GM23338 (cell line): ENCODE data around the gene SLC25A3. TPM values are rescaled to one million over a fixed set of nuclear protein-coding genes. Genes with fewer than 3 reads are reported as not detected.

ENCODE experiments used
- ATAC-seq: fragments of 200-7000 bp; cut with Tn5 transposase; 3 replicates; pipeline ENCODE4 v1.9.1; 2020
- DNase-seq: peaks from one replicate; pipeline ENCODE4 v3.0.0-alpha.2; 2015; ENCODE audit warnings: low spot score
- H2AFZ ChIP-seq: fragments of 200-600 bp; sonication (generic); 2 replicates; pipeline ENCODE4 v1.8.0; 2016; ENCODE audit warnings: antibody characterized with exemption, mild to moderate bottlenecking, moderate library complexity
- H3F3A ChIP-seq: fragments of 200-600 bp; sonication (generic); replicated peaks from 2 replicates; pipeline ENCODE4 v1.8.0; 2017; ENCODE audit warnings: antibody characterized with exemption, mixed run types, low read depth
- H3K27ac ChIP-seq: fragments of 200-600 bp; sonication (generic); 2 replicates; pipeline ENCODE4 v1.6.1; 2016; ENCODE audit warnings: low read depth
- H3K27me3 ChIP-seq: fragments of 200-600 bp; sonication (generic); 2 replicates; pipeline ENCODE4 v1.8.0; 2016; ENCODE audit warnings: mild to moderate bottlenecking, mixed run types, moderate library complexity; ENCODE audit not compliant: insufficient read depth
- H3K36me3 ChIP-seq: fragments of 200-600 bp; sonication (generic); 2 replicates; pipeline ENCODE4 v1.8.0; 2016; ENCODE audit warnings: mild to moderate bottlenecking; ENCODE audit not compliant: insufficient read depth
- H3K4me1 ChIP-seq: fragments of 200-600 bp; sonication (generic); 2 replicates; pipeline ENCODE4 v1.8.0; 2016; ENCODE audit warnings: mild to moderate bottlenecking, moderate library complexity; ENCODE audit not compliant: insufficient read depth
- H3K4me2 ChIP-seq: fragments of 200-600 bp; sonication (generic); 2 replicates; pipeline ENCODE4 v1.7.1; 2017; ENCODE audit warnings: mixed run types
- H3K4me3 ChIP-seq: fragments of 200-600 bp; sonication (generic); 2 replicates; pipeline ENCODE4 v1.6.1; 2016; ENCODE audit warnings: mixed run types
- H3K79me2 ChIP-seq: fragments of 200-600 bp; sonication (generic); replicated peaks from 2 replicates; pipeline ENCODE4 v1.8.0; 2017; ENCODE audit warnings: mild to moderate bottlenecking; ENCODE audit not compliant: insufficient read depth
- H3K9me2 ChIP-seq: fragments of 200-600 bp; sonication (generic); 2 replicates; pipeline ENCODE4 v1.8.0; 2017; ENCODE audit not compliant: insufficient read depth
- H4K20me1 ChIP-seq: fragments of 200-600 bp; sonication (generic); replicated peaks from 2 replicates; pipeline ENCODE4 v1.8.0; 2017; ENCODE audit warnings: mild to moderate bottlenecking; ENCODE audit not compliant: insufficient read depth
- H3K27ac Mint-ChIP-seq: 2 replicates; pipeline ENCODE4 v1.8.0; 2020; ENCODE audit warnings: inconsistent platforms, mild to moderate bottlenecking, moderate library complexity, mixed read lengths
- H3K27me3 Mint-ChIP-seq: 3 replicates; pipeline ENCODE4 v1.8.0; 2022; ENCODE audit warnings: low read depth, mild to moderate bottlenecking, moderate library complexity, mixed read lengths, inconsistent platforms; ENCODE audit not compliant: insufficient read depth, poor library complexity
- H3K36me3 Mint-ChIP-seq: 3 replicates; pipeline ENCODE4 v1.8.0; 2021; ENCODE audit warnings: low read depth, mild to moderate bottlenecking, inconsistent platforms, moderate library complexity, mixed read lengths
- H3K4me1 Mint-ChIP-seq: 3 replicates; pipeline ENCODE4 v1.8.0; 2020; ENCODE audit warnings: mild to moderate bottlenecking, inconsistent platforms, mixed read lengths
- H3K4me3 Mint-ChIP-seq: 3 replicates; pipeline ENCODE4 v1.8.0; 2021; ENCODE audit warnings: moderate library complexity, mild to moderate bottlenecking, inconsistent platforms, mixed read lengths
- H3K9me3 Mint-ChIP-seq: 3 replicates; pipeline ENCODE4 v1.8.0; 2020; ENCODE audit warnings: moderate library complexity, mild to moderate bottlenecking, inconsistent platforms, mixed read lengths
- CREB1 ChIP-seq: fragments of 250-450 bp; sonication (Bioruptor Pico); IDR thresholded peaks from 2 replicates; pipeline ENCODE4 v1.5.0; 2020; ENCODE audit warnings: low read depth, mild to moderate bottlenecking, moderate library complexity
- CTCF ChIP-seq, 2 experiments: fragments of 200-600 bp in 1 of 2; sonication (generic) in 1 of 2; conservative IDR thresholded peaks; 2 replicates each; pipeline versions ENCODE4 v1.5.1 to v1.6.1; 2016 to 2017; ENCODE audit warnings: antibody characterized with exemption in 2 of 2, low read depth in 2 of 2, mild to moderate bottlenecking in 2 of 2, moderate library complexity in 1 of 2
- ETS1 ChIP-seq: IDR thresholded peaks from 2 replicates; pipeline ENCODE4 v1.6.1; 2016; ENCODE audit warnings: antibody characterized with exemption
- EZH2 ChIP-seq: fragments of 200-600 bp; sonication (generic); IDR thresholded peaks from one replicate; pipeline ENCODE4 v1.8.0; 2017; ENCODE audit warnings: antibody characterized with exemption, mild to moderate bottlenecking, low read depth; ENCODE audit not compliant: unreplicated experiment
- EZH2phosphoT487 ChIP-seq: fragments of 200-600 bp; sonication (generic); IDR thresholded peaks from one replicate; pipeline ENCODE4 v1.8.1; 2018; ENCODE audit warnings: antibody characterized with exemption; ENCODE audit not compliant: unreplicated experiment
- JUNB ChIP-seq: IDR thresholded peaks from one replicate; pipeline ENCODE4 v1.6.1; 2016; ENCODE audit warnings: antibody characterized with exemption; ENCODE audit not compliant: unreplicated experiment
- NANOG ChIP-seq: IDR thresholded peaks from 2 replicates; pipeline ENCODE4 v1.6.1; 2016; ENCODE audit warnings: antibody characterized with exemption, borderline replicate concordance
- POLR2AphosphoS5 ChIP-seq: IDR thresholded peaks from 2 replicates; pipeline ENCODE4 v1.6.1; 2016; ENCODE audit warnings: antibody characterized with exemption, low read depth
- REST ChIP-seq: IDR thresholded peaks from one replicate; pipeline ENCODE4 v1.6.1; 2018; ENCODE audit warnings: antibody characterized with exemption; ENCODE audit not compliant: unreplicated experiment
- STAT1 ChIP-seq: IDR thresholded peaks from one replicate; pipeline ENCODE4 v1.6.1; 2016; ENCODE audit warnings: antibody characterized with exemption; ENCODE audit not compliant: unreplicated experiment
- ZNF114 ChIP-seq: fragments of 250-450 bp; sonication (Bioruptor Pico); IDR thresholded peaks from 2 replicates; pipeline ENCODE4 v1.5.0; 2020; ENCODE audit warnings: mild to moderate bottlenecking, moderate library complexity
- ZNF331 ChIP-seq: fragments of 250-450 bp; sonication (Bioruptor Pico); IDR thresholded peaks from 2 replicates; pipeline ENCODE4 v1.5.0; 2020; ENCODE audit warnings: low read depth, mild to moderate bottlenecking, moderate library complexity
- polyA plus RNA-seq: library from polyadenylated mRNA; unstranded; fragments of >200 nt; fragmentation: Nextera tagmentation; extraction: Ambion mirVana; gene quantifications from 2 replicates; pipeline ENCODE4 v1.2.1, GENCODE V29; 2016
- total RNA-seq: library from RNA; depleted of rRNA; stranded (reverse); fragments of >200 nt; shearing (Covaris generic); gene quantifications from 2 replicates; pipeline ENCODE4 v1.2.3, GENCODE V29; 2014

Gene SLC25A3
- total and polyA plus RNA-seq, 2 experiments from 2014 or later: 676 to 703 TPM

GRCh38 chr12:98610596-98610995, 17.1 kb downstream of the SLC25A3 start (continued):
- TF ChIP-seq ETS1 (no peak), JUNB (no peak), ZNF331 (CRISPR knock-in tag) (no peak), STAT1 (no peak), ZNF114 (no peak), EZH2phosphoT487 (no peak), CTCF (conservative IDR thresholded peaks at IDR 0.05; ENCODE audit: low read depth in 2 of 2) (no peak), POLR2AphosphoS5 (no peak), CREB1 (CRISPR knock-in tag) (no peak)

GRCh38 chr12:98612696-98613334, 19.3 kb downstream of the SLC25A3 start:
- Histone ChIP-seq H3K27me3 (no peaks in the 10 kb centered on the region), H3K79me2 (no peaks in the 10 kb centered on the region), H2AFZ (no peak overlapping the region), H3K9me2 (no peaks in the 10 kb centered on the region), H3K27ac (no peak overlapping the region), H3K4me2 (no peak overlapping the region), H3K4me1 (no peaks in the 10 kb centered on the region), H3F3A (no peaks in the 10 kb centered on the region), H4K20me1 (no peaks in the 10 kb centered on the region; the same call in 1 of the 2 replicates), H3K4me3 (no peak overlapping the region), H3K36me3 (no peaks in the 10 kb centered on the region)
- ATAC-seq: peak; percentile 57
- DNase-seq: no peak
- Mint-ChIP-seq H3K4me1 (no peaks in the 10 kb centered on the region), H3K9me3 (no peaks in the 10 kb centered on the region), H3K36me3 (no peaks in the 10 kb centered on the region), H3K4me3 (no peak overlapping the region), H3K27me3 (peaks cover 3% of the 10 kb centered on the region), H3K27ac (no peak overlapping the region)
- TF ChIP-seq ETS1 (no peak), STAT1 (no peak), CREB1 (CRISPR knock-in tag) (no peak), POLR2AphosphoS5 (no peak), CTCF (conservative IDR thresholded peaks at IDR 0.05; ENCODE audit: low read depth in 2 of 2) (no peak), ZNF331 (CRISPR knock-in tag) (no peak), EZH2phosphoT487 (no peak), REST (no peak), ZNF114 (no peak), JUNB (no peak), NANOG (no peak), EZH2 (no peak)
